Naive thymus-derived CD4-positive, alpha-beta T cell (primary cell): ENCODE data around the gene TMEM132E. TPM values are rescaled to one million over a fixed set of nuclear protein-coding genes. Genes with fewer than 3 reads are reported as not detected.

ENCODE experiments used
- ATAC-seq: fragments of 150-1000 bp; cut with Tn5 transposase; 2 replicates; pipeline ENCODE4 v1.10.0; 2021; ENCODE audit warnings: mild to moderate bottlenecking, moderate library complexity
- CTCF ChIA-PET: fragments of 350-600 bp; sonication (Branson Sonifier 250); formaldehyde crosslinking; loops from one replicate; lab custom pipeline; 2021; ENCODE audit warnings: antibody characterized with exemption; lab: Charles Lee
- POLR2A ChIA-PET: fragments of 350-600 bp; sonication (Branson Sonifier 250); formaldehyde crosslinking; loops from one replicate; lab custom pipeline; 2021; ENCODE audit warnings: antibody characterized with exemption, inconsistent platforms; lab: Charles Lee
- DNase-seq, 9 donors: peaks; one replicate each; pipeline versions ENCODE4 v3.0.0 to v3.0.0-alpha.2; 2020 to 2022; ENCODE audit warnings: mixed read lengths in 1 of 9
- H3K27ac ChIP-seq: one replicate; pipeline ENCODE4 v1.7.0; 2013; ENCODE audit warnings: mild to moderate bottlenecking, low read depth, low read length, moderate library complexity
- H3K27me3 ChIP-seq, 2 donors: one replicate each; pipeline ENCODE4 v1.7.0; 2013; ENCODE audit warnings: low read length in 2 of 2, mild to moderate bottlenecking in 2 of 2, moderate library complexity in 2 of 2; ENCODE audit not compliant: control insufficient read depth in 2 of 2, insufficient read depth in 2 of 2
- H3K36me3 ChIP-seq, 3 experiments: 1 replicate in 2 of 3; 2 replicates in 1 of 3; pipeline ENCODE4 v1.7.0; 2013; ENCODE audit warnings: low read length in 3 of 3, mild to moderate bottlenecking in 3 of 3, moderate library complexity in 1 of 3; ENCODE audit not compliant: insufficient read depth in 3 of 3, control insufficient read depth in 2 of 3
- H3K4me1 ChIP-seq, 2 donors: one replicate each; pipeline ENCODE4 v1.7.0; 2013; ENCODE audit warnings: low read length in 2 of 2, mild to moderate bottlenecking in 2 of 2, moderate library complexity in 1 of 2; ENCODE audit not compliant: control insufficient read depth in 2 of 2, insufficient read depth in 2 of 2
- H3K4me3 ChIP-seq: 2 replicates; pipeline ENCODE4 v1.7.0; 2013; ENCODE audit warnings: mild to moderate bottlenecking, low read length
- H3K9me3 ChIP-seq, 3 experiments: 1 replicate in 2 of 3; 2 replicates in 1 of 3; pipeline ENCODE4 v1.7.0; 2013; ENCODE audit warnings: low read length in 3 of 3; ENCODE audit not compliant: control insufficient read depth in 2 of 3
- H3K27ac Mint-ChIP-seq, 9 donors: one replicate each; pipeline ENCODE4 v1.8.0; 2020 to 2022; ENCODE audit warnings: mixed read lengths in 9 of 9, mild to moderate bottlenecking in 8 of 9, moderate library complexity in 5 of 9, inconsistent platforms in 2 of 9
- H3K27me3 Mint-ChIP-seq, 5 donors: one replicate each; pipeline ENCODE4 v1.8.0; 2021 to 2022; ENCODE audit warnings: mixed read lengths in 5 of 5, mild to moderate bottlenecking in 1 of 5
- H3K36me3 Mint-ChIP-seq, 5 donors: one replicate each; pipeline ENCODE4 v1.8.0; 2020 to 2022; ENCODE audit warnings: mixed read lengths in 5 of 5, mild to moderate bottlenecking in 3 of 5, inconsistent platforms in 1 of 5
- H3K4me1 Mint-ChIP-seq, 7 donors: one replicate each; pipeline ENCODE4 v1.8.0; 2020 to 2022; ENCODE audit warnings: mixed read lengths in 7 of 7, mild to moderate bottlenecking in 3 of 7, inconsistent platforms in 1 of 7
- H3K4me3 Mint-ChIP-seq, 10 donors: one replicate each; pipeline ENCODE4 v1.8.0; 2020 to 2022; ENCODE audit warnings: mild to moderate bottlenecking in 10 of 10, mixed read lengths in 10 of 10, moderate library complexity in 6 of 10, inconsistent platforms in 2 of 10
- H3K9me3 Mint-ChIP-seq, 11 donors: one replicate each; pipeline ENCODE4 v1.8.0; 2020 to 2022; ENCODE audit warnings: mixed read lengths in 11 of 11, mild to moderate bottlenecking in 4 of 11, inconsistent platforms in 1 of 11, moderate library complexity in 1 of 11
- intact Hi-C, 2 donors: fragments of 100-400 bp; cut with micrococcal nuclease; formaldehyde crosslinking; loops; one replicate each; pipeline ENCODE4 v1.15.1; 2023
- polyA plus RNA-seq, 2 donors: library from polyadenylated mRNA; unstranded; fragments of 300-500 nt; fragmentation: Illumina TruSeq; gene quantifications; one replicate each; pipeline ENCODE4 v1.2.3, GENCODE V29; 2021
- total RNA-seq, 6 experiments: library from RNA in 5 of 6; stranded (reverse) in 5 of 6; gene quantifications; 1 replicate in 5 of 6; 2 replicates in 1 of 6; pipeline ENCODE4 v1.2.3 and lab custom pipeline; 2021 to 2026

TMEM132E gene
- total and polyA plus RNA-seq, 7 experiments from 2014 or later: 0.10 to 0.89 (median 0.35) TPM; not detected in 1

DNA sequence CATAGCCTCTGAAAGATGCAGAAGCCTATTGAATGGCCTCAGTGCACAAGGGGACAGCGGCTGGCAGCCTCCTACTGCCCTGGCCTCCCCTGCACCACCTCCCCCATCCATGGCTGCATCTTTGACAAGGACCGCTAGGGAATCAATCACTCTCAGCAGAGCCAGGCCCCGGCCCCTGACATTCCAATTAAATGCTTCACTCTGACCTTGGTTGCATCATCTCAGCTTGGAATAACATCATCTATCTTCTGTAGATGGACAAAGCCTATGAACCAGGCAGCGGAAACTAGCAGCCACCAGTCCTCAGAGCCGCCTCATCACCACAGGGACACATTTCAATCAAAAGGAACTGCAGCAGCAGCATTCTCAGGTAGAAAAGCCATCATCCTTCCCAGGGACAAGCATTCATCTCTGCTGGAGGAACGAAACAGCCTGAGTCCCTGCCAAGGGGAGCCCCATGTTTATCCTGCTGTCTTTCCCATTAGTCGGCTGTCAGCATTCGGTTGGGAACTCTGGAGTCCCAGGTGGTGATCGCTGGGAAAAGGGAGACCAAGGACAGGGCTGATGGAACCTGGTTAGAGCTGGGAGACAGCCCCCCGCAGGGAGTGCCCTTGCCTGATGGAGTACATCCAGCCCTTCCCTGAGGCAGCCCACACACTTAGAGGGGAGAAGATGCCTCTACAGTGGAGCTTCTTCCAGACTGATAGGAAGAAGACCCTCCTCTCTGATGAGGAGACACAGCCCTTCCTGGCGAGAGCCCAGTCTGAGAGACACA lies 11.5 kb upstream of the TMEM132E start:
- CTCF ChIA-PET: interaction anchor here (1.3 kb wide), 1 partner anchor 17 kb away, joined by 3 read pairs; no protein-coding TSS in a partner anchor
- no peaks in the 10 kb centered on the region for H3K36me3 Mint-ChIP-seq
- Histone ChIP-seq H3K4me1 (no peaks in the 10 kb centered on the region), H3K27ac (no peak overlapping the region), H3K36me3 (no peaks in the 10 kb centered on the region), H3K27me3 (peaks cover 0 to 4% of the 10 kb centered on the region in 2 donors), H3K9me3 (no peaks in the 10 kb centered on the region), H3K4me3 (no peak overlapping the region)
- POLR2A ChIA-PET: no interaction called here
- ATAC-seq: no peak
- no peak for DNase-seq
- no peak overlapping the region for H3K27ac Mint-ChIP-seq
- intact Hi-C loops: no loop called here
- H3K9me3 Mint-ChIP-seq: peaks cover 0 to 2% (median 0%) of the 10 kb centered on the region in 11 donors
- H3K27me3 Mint-ChIP-seq: peaks cover 24 to 31% (median 29%) of the 10 kb centered on the region in 5 donors
- H3K4me1 Mint-ChIP-seq: peaks cover 0 to 2% (median 0%) of the 10 kb centered on the region in 7 donors
- H3K4me3 Mint-ChIP-seq: no peak overlapping the region

DNA sequence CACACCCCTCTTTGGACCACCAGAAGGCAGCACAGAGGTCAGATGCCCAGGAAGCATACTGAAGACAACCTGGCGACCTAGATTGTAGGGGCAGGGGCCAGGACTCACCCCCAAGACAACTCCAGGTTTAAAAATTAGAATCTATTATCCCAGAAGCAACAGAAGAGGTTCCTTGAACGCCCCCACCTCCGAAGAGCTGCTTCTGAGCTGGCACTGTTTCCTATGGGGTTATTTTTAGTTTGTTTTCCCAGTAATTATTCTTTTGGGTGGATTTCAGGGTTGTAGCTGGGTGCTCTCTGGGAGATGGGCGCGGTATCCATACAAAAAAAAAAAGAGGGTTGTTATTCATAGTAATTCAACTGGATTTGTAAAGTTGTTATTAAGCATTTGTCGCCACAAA lies 10.4 kb upstream of the TMEM132E start:
- H3K4me3 Mint-ChIP-seq: no peak overlapping the region
- H3K4me1 Mint-ChIP-seq: peaks cover 0 to 2% (median 0%) of the 10 kb centered on the region in 7 donors
- H3K27ac Mint-ChIP-seq: no peak overlapping the region
- no peak overlapping the region for H3K27ac ChIP-seq
- peaks cover 0 to 2% (median 0%) of the 10 kb centered on the region in 11 donors for H3K9me3 Mint-ChIP-seq
- intact Hi-C loops: no loop called here
- H3K27me3 Mint-ChIP-seq: peaks cover 25 to 34% (median 32%) of the 10 kb centered on the region in 5 donors
- H3K27me3 ChIP-seq: peaks cover 0 to 4% of the 10 kb centered on the region in 2 donors
- DNase-seq (no peak), ATAC-seq (no peak)
- ChIA-PET POLR2A (no interaction called here), CTCF (interaction anchor here (1.3 kb wide), 1 partner anchor 16 kb away, joined by 3 read pairs; no protein-coding TSS in a partner anchor)
- H3K9me3 ChIP-seq: no peaks in the 10 kb centered on the region
- no peak overlapping the region for H3K4me3 ChIP-seq
- H3K36me3 ChIP-seq: no peaks in the 10 kb centered on the region
- H3K36me3 Mint-ChIP-seq: no peaks in the 10 kb centered on the region
- no peaks in the 10 kb centered on the region for H3K4me1 ChIP-seq

DNA sequence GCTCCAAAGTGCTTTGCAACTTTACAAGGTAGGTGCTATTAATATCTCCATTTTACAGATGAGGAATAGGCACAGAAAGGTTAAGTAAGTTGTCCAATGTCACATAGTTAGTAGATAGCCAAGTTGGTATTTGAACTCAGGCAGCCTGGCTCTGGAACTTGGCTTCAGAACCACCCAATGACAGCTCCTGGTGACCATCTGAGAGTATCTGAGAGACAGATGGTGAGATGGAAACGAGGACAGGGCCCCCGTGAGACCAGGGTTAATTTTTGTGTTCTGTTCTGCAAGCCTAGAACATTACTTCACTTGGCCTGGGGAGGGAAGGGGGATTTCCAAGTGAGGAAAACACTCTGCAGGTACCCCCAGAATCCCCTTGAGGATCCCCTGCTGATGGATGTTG lies 9.8 kb upstream of the TMEM132E start:
- Mint-ChIP-seq H3K9me3 (peaks cover 0 to 2% (median 0%) of the 10 kb centered on the region in 11 donors), H3K4me1 (peaks cover 0 to 2% (median 0%) of the 10 kb centered on the region in 7 donors), H3K27me3 (peaks cover 28 to 39% (median 37%) of the 10 kb centered on the region in 5 donors), H3K27ac (no peak overlapping the region), H3K4me3 (no peak overlapping the region), H3K36me3 (no peaks in the 10 kb centered on the region)
- intact Hi-C loops: no loop called here
- Histone ChIP-seq H3K4me1 (no peaks in the 10 kb centered on the region), H3K27ac (no peak overlapping the region), H3K27me3 (peaks cover 0 to 4% of the 10 kb centered on the region in 2 donors), H3K36me3 (no peaks in the 10 kb centered on the region), H3K4me3 (no peak overlapping the region), H3K9me3 (no peaks in the 10 kb centered on the region)
- CTCF ChIA-PET: interaction anchor here (0.7 kb wide), 1 partner anchor 30 kb away, joined by 3 read pairs; no protein-coding TSS in a partner anchor
- ATAC-seq: no peak
- POLR2A ChIA-PET: no interaction called here
- DNase-seq: no peak

DNA sequence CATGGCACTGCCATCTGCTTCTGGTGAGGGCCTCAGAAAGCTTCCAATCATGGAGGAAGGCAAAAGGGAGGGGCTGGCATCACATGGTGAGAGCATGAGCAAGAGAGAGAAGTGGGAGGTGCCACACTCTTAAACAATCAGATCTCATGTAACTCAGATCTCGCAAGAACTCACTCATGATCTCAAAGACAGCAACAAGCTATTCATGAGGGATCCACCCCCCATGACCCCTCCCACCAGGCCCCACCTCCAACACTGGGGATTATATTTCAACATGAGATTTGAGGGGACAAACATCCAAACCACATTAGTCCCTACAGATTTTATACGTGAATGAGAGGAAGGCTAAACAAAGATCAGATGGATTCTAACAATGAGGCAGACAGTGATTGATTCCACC lies 8.9 kb upstream of the TMEM132E start:
- peaks cover 34 to 46% (median 45%) of the 10 kb centered on the region in 5 donors for H3K27me3 Mint-ChIP-seq
- POLR2A ChIA-PET: no interaction called here
- H3K36me3 Mint-ChIP-seq: no peaks in the 10 kb centered on the region
- peaks cover 0 to 2% (median 0%) of the 10 kb centered on the region in 7 donors for H3K4me1 Mint-ChIP-seq
- ATAC-seq: no peak
- CTCF ChIA-PET: interaction anchor here (0.7 kb wide), 1 partner anchor 29 kb away, joined by 3 read pairs; no protein-coding TSS in a partner anchor
- Histone ChIP-seq H3K27me3 (peaks cover 0 to 4% of the 10 kb centered on the region in 2 donors), H3K27ac (no peak overlapping the region), H3K9me3 (no peaks in the 10 kb centered on the region), H3K4me1 (no peaks in the 10 kb centered on the region), H3K4me3 (no peak overlapping the region), H3K36me3 (no peaks in the 10 kb centered on the region)
- intact Hi-C loops: no loop called here
- H3K4me3 Mint-ChIP-seq: no peak overlapping the region
- H3K9me3 Mint-ChIP-seq: peaks cover 0 to 6% (median 0%) of the 10 kb centered on the region in 11 donors
- H3K27ac Mint-ChIP-seq: no peak overlapping the region
- DNase-seq: no peak

DNA sequence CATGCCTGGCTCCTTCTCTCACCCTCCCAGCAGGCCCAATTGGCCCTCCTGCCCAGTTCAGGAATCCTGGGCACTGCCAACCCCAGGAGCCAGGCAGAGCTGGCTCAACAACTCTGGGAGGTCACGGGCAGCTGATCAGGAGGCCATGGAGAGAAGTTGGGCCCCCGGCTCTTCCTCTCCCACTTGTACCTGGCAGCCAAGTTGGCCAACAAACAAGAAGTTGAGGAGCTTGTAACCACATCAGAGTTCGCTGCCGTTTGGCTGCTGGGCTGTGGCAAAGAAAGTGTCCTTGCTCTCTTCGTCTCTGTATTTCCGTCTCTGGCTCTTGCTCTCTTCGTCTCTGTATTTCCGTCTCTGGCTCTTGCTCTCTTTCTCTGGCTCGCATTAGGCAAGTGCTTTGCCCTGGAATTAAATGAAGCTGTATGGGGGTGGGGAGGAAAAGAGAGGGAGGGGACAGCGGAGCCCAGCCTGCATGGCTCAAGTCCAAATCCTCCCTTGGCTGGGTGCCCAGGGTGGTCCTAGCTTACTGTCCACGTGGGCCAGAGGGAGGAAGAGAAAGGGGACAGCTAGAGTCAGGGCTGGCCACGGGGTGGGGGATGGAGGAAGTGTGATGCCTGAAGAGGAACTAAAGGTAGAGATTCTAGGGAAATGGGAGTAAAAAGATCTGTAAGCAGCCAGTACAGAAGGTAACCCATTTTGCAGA lies 7.8 kb upstream of the TMEM132E start:
- H3K36me3 ChIP-seq: no peaks in the 10 kb centered on the region
- H3K27me3 Mint-ChIP-seq: peaks cover 42 to 53% (median 49%) of the 10 kb centered on the region in 5 donors
- no peaks in the 10 kb centered on the region for H3K36me3 Mint-ChIP-seq
- ATAC-seq: no peak
- no peak overlapping the region for H3K4me3 ChIP-seq
- POLR2A ChIA-PET: interaction anchor here (0.5 kb wide), 1 partner anchor 409 kb away, joined by 3 read pairs; no protein-coding TSS in a partner anchor
- H3K4me3 Mint-ChIP-seq: no peak overlapping the region
- no peaks in the 10 kb centered on the region for H3K4me1 ChIP-seq
- DNase-seq: no peak
- H3K4me1 Mint-ChIP-seq: peaks cover 0 to 2% (median 0%) of the 10 kb centered on the region in 7 donors
- CTCF ChIA-PET: interaction anchor here (0.6 kb wide), 1 partner anchor 32 kb away, joined by 3 read pairs; no protein-coding TSS in a partner anchor
- H3K9me3 ChIP-seq: no peaks in the 10 kb centered on the region
- peaks cover 0 to 4% of the 10 kb centered on the region in 2 donors for H3K27me3 ChIP-seq
- peaks cover 0 to 6% (median 0%) of the 10 kb centered on the region in 11 donors for H3K9me3 Mint-ChIP-seq
- intact Hi-C loops: no loop called here
- H3K27ac ChIP-seq: no peak overlapping the region
- H3K27ac Mint-ChIP-seq: no peak overlapping the region

DNA sequence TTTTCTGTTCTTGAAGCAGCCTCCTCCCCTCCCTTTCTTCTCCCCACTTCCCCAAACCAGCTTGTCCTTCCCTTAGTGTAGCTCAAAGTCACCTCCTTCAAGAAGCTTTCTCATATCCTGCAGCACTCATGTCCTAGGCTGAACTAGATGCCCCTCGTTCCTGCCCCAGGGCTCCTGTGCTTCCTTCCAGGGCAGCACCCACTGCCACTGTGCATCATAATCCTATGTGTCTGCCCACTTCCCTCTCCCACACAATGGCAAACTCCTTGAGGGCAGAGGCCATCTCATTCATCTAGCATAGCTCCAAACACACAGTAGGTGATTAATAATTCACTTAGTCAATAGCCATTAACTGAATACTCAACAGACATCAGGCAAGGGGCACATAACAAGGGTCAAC lies 6.9 kb upstream of the TMEM132E start:
- Histone ChIP-seq H3K4me3 (no peak overlapping the region), H3K27ac (no peak overlapping the region), H3K9me3 (no peaks in the 10 kb centered on the region), H3K4me1 (no peaks in the 10 kb centered on the region), H3K27me3 (peaks cover 0 to 4% of the 10 kb centered on the region in 2 donors), H3K36me3 (no peaks in the 10 kb centered on the region)
- Mint-ChIP-seq H3K9me3 (peaks cover 0 to 6% (median 0%) of the 10 kb centered on the region in 11 donors), H3K36me3 (no peaks in the 10 kb centered on the region), H3K4me3 (no peak overlapping the region), H3K27me3 (peaks cover 51 to 62% (median 59%) of the 10 kb centered on the region in 5 donors), H3K27ac (no peak overlapping the region), H3K4me1 (peaks cover 0 to 2% (median 0%) of the 10 kb centered on the region in 7 donors)
- ChIA-PET POLR2A (interaction anchor here (0.5 kb wide), 1 partner anchor 408 kb away, joined by 3 read pairs; no protein-coding TSS in a partner anchor), CTCF (no interaction called here)
- intact Hi-C loops: no loop called here
- no peak for DNase-seq
- ATAC-seq: no peak
